ENCODE measurements around the gene IL17REL.

- TF ChIP-seq GATA2 (IDR thresholded peaks at IDR 0.05; ENCODE audit: low read depth, low read length) = no peak
- TF ChIP-seq GATA3 (IDR thresholded peaks at IDR 0.05; ENCODE audit: low read depth, low read length) = no peak
Observed at GRCh38 chr22:49948116-49948957, 64.2 kb downstream of the IL17REL start.

Measured in SH-SY5Y (cell line).